ENCODE results near the gene RFTN1. TPM values are rescaled to one million over a fixed set of nuclear protein-coding genes. Genes with fewer than 3 reads are reported as not detected.

RFTN1 gene
- total and polyA plus RNA-seq, 2 of the 8 experiments (the other 6 are each of a cell fraction or from before 2014, with no cell fraction given) = 4.6 to 6.7 TPM

DNA sequence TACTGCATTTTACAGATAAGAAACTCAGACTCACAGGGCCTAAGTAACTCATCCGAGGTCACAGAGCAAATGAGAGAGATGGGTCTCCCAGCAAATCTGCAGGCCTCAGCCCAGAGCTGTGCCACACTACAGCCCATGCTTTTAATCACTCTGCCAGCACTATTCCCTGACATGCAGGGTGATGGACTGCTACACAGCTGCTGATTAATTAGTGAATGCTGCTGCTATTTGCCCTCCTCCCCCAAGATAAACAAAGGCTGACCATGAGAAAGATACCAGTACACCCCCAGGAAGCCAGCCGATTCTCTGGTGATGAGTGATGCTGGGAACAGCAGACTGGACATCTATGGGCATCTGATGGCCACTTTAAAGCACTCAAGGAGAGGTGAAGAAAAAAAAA lies 39.3 kb downstream of the RFTN1 start (continued):
- TF ChIP-seq, protein P1, sequence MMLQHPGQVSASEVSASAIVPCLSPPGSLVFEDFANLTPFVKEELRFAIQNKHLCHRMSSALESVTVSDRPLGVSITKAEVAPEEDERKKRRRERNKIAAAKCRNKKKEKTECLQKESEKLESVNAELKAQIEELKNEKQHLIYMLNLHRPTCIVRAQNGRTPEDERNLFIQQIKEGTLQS (IDR thresholded peaks at IDR 0.05; ENCODE audit: insufficient read depth, low read depth, low read length) = no peak
- TF ChIP-seq, protein P2, sequence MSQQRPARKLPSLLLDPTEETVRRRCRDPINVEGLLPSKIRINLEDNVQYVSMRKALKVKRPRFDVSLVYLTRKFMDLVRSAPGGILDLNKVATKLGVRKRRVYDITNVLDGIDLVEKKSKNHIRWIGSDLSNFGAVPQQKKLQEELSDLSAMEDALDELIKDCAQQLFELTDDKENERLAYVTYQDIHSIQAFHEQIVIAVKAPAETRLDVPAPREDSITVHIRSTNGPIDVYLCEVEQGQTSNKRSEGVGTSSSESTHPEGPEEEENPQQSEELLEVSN (IDR thresholded peaks at IDR 0.05) = no peak

Measured in H1 (cell line).